Body of pancreas (tissue), 4 donors: ENCODE data around the gene SSNA1.

Experiments
- POLR2A ChIP-seq, 3 donors: fragments of 450-650 bp; IDR thresholded peaks; one replicate each; pipeline ENCODE4 v1.6.1; 2016; ENCODE audit warnings: antibody characterized with exemption in 3 of 3, mild to moderate bottlenecking in 2 of 3
- TF ChIP-seq, protein P1 (sequence below), 7 experiments: fragments of 450-650 bp in 4 of 7; fragments of 200-600 bp in 3 of 7; sonication (generic) in 3 of 7; IDR thresholded peaks; one replicate each; pipeline ENCODE4 v1.5.1; 2016 to 2019; ENCODE audit warnings: antibody characterized with exemption in 7 of 7

- TF ChIP-seq, protein P1, sequence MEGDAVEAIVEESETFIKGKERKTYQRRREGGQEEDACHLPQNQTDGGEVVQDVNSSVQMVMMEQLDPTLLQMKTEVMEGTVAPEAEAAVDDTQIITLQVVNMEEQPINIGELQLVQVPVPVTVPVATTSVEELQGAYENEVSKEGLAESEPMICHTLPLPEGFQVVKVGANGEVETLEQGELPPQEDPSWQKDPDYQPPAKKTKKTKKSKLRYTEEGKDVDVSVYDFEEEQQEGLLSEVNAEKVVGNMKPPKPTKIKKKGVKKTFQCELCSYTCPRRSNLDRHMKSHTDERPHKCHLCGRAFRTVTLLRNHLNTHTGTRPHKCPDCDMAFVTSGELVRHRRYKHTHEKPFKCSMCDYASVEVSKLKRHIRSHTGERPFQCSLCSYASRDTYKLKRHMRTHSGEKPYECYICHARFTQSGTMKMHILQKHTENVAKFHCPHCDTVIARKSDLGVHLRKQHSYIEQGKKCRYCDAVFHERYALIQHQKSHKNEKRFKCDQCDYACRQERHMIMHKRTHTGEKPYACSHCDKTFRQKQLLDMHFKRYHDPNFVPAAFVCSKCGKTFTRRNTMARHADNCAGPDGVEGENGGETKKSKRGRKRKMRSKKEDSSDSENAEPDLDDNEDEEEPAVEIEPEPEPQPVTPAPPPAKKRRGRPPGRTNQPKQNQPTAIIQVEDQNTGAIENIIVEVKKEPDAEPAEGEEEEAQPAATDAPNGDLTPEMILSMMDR (IDR thresholded peaks at IDR 0.05): no peak
- no peak for TF ChIP-seq POLR2A (IDR thresholded peaks at IDR 0.05)
Observed at GRCh38 chr9:137182836-137183235, 5.6 kb upstream of the SSNA1 start.
